MM.1S (cell line): ENCODE measurements around the gene RPS6KA4.

ENCODE experiments used
- DNase-seq: peaks from one replicate; pipeline ENCODE4 v3.0.0-alpha.2; 2015
- H2AFZ ChIP-seq: fragments of 300-600 bp; sonication (generic); 2 replicates; pipeline ENCODE4 v1.6.0; 2016; ENCODE audit warnings: antibody characterized with exemption, low read length
- H3F3A ChIP-seq: fragments of 300-600 bp; sonication (generic); 2 replicates; pipeline ENCODE4 v1.6.1; 2016; ENCODE audit warnings: mild to moderate bottlenecking, antibody characterized with exemption, low read length, moderate library complexity, mixed read lengths; ENCODE audit not compliant: insufficient read depth
- H3K27ac ChIP-seq: fragments of 300-600 bp; sonication (generic); 2 replicates; pipeline ENCODE4 v1.5.1; 2016; ENCODE audit warnings: mild to moderate bottlenecking, low read length
- H3K27me3 ChIP-seq: fragments of 300-600 bp; sonication (generic); replicated peaks from 2 replicates; pipeline ENCODE4 v1.6.0; 2016; ENCODE audit warnings: low read length; ENCODE audit not compliant: insufficient read depth
- H3K36me3 ChIP-seq: fragments of 300-600 bp; sonication (generic); replicated peaks from 2 replicates; pipeline ENCODE4 v1.6.1; 2016; ENCODE audit warnings: mild to moderate bottlenecking, low read length, mixed read lengths; ENCODE audit not compliant: insufficient read depth
- H3K4me1 ChIP-seq: fragments of 300-600 bp; sonication (generic); 2 replicates; pipeline ENCODE4 v1.6.1; 2016; ENCODE audit warnings: low read length, mixed read lengths
- H3K4me2 ChIP-seq: fragments of 300-600 bp; sonication (generic); 2 replicates; pipeline ENCODE4 v1.6.0; 2016; ENCODE audit warnings: low read depth, low read length
- H3K4me3 ChIP-seq: fragments of 300-600 bp; sonication (generic); 2 replicates; pipeline ENCODE4 v1.5.1; 2016; ENCODE audit warnings: low read length, mixed read lengths
- H3K79me2 ChIP-seq: fragments of 300-600 bp; sonication (generic); 2 replicates; pipeline ENCODE4 v1.6.1; 2016; ENCODE audit warnings: mixed run types, low read length, mixed read lengths
- H3K9ac ChIP-seq: fragments of 300-600 bp; sonication (generic); 2 replicates; pipeline ENCODE4 v1.6.1; 2016; ENCODE audit warnings: low read length, mixed read lengths
- H3K9me2 ChIP-seq: fragments of 300-600 bp; sonication (generic); replicated peaks from 2 replicates; pipeline ENCODE4 v1.6.1; 2016; ENCODE audit warnings: mild to moderate bottlenecking, low read length, mixed read lengths; ENCODE audit not compliant: insufficient read depth
- H3K9me3 ChIP-seq: fragments of 300-600 bp; sonication (generic); replicated peaks from 2 replicates; pipeline ENCODE4 v1.6.1; 2016; ENCODE audit warnings: mild to moderate bottlenecking, low read length, mixed read lengths; ENCODE audit not compliant: insufficient read depth
- H4K20me1 ChIP-seq: fragments of 300-600 bp; sonication (generic); 2 replicates; pipeline ENCODE4 v1.6.1; 2016; ENCODE audit warnings: mild to moderate bottlenecking, low read length, moderate library complexity, mixed read lengths; ENCODE audit not compliant: insufficient read depth
- EZH2 ChIP-seq: fragments of 300-600 bp; sonication (generic); optimal IDR thresholded peaks from 2 replicates; pipeline ENCODE3; 2017; ENCODE audit warnings: low read depth, mild to moderate bottlenecking, antibody characterized with exemption, low read length, mixed read lengths
- EZH2phosphoT487 ChIP-seq: fragments of 300-600 bp; sonication (generic); IDR thresholded peaks from 2 replicates; pipeline ENCODE4 v1.6.1; 2018; ENCODE audit warnings: antibody characterized with exemption, low read length
- TF ChIP-seq, protein P1 (sequence below): fragments of 300-600 bp; sonication (generic); IDR thresholded peaks from 2 replicates; pipeline ENCODE4 v1.5.1; 2016; ENCODE audit warnings: antibody characterized with exemption, low read length, mixed read lengths

RPS6KA4 gene

GRCh38 chr11:64343767-64344559 lies 15.0 kb upstream of the RPS6KA4 start:
- Histone ChIP-seq H4K20me1 (no peaks in the 10 kb centered on the region), H3K9me3 (no peaks in the 10 kb centered on the region), H3K36me3 (no peaks in the 10 kb centered on the region), H3K9me2 (no peaks in the 10 kb centered on the region), H2AFZ (no peak overlapping the region), H3K9ac (no peak overlapping the region), H3K79me2 (peaks cover 39% of the 10 kb centered on the region), H3F3A (peaks cover 9% of the 10 kb centered on the region), H3K27me3 (no peaks in the 10 kb centered on the region), H3K4me2 (no peak overlapping the region), H3K4me1 (peaks cover 7% of the 10 kb centered on the region), H3K4me3 (no peak overlapping the region), H3K27ac (no peak overlapping the region)
- DNase-seq: no peak
- TF ChIP-seq EZH2phosphoT487 (no peak), EZH2 (no peak)
- TF ChIP-seq, protein P1, sequence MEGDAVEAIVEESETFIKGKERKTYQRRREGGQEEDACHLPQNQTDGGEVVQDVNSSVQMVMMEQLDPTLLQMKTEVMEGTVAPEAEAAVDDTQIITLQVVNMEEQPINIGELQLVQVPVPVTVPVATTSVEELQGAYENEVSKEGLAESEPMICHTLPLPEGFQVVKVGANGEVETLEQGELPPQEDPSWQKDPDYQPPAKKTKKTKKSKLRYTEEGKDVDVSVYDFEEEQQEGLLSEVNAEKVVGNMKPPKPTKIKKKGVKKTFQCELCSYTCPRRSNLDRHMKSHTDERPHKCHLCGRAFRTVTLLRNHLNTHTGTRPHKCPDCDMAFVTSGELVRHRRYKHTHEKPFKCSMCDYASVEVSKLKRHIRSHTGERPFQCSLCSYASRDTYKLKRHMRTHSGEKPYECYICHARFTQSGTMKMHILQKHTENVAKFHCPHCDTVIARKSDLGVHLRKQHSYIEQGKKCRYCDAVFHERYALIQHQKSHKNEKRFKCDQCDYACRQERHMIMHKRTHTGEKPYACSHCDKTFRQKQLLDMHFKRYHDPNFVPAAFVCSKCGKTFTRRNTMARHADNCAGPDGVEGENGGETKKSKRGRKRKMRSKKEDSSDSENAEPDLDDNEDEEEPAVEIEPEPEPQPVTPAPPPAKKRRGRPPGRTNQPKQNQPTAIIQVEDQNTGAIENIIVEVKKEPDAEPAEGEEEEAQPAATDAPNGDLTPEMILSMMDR: no peak

DNA sequence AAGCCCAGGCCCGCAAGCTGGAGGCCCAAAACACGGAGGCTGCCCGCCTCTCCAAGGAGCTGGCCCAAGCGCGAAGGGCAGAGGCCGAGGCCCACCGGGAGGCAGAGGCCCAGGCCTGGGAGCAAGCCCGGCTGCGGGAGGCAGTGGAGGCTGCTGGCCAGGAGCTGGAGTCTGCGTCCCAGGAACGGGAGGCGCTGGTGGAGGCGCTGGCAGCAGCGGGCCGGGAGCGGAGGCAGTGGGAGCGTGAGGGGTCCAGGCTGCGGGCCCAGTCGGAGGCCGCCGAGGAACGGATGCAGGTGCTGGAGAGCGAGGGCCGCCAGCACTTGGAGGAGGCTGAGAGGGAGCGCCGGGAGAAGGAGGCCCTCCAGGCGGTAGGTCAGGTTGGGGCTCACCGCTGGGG lies 14.2 kb upstream of the RPS6KA4 start:
- Histone ChIP-seq H3K4me1 (peaks cover 7% of the 10 kb centered on the region), H3K27ac (no peak overlapping the region)

DNA sequence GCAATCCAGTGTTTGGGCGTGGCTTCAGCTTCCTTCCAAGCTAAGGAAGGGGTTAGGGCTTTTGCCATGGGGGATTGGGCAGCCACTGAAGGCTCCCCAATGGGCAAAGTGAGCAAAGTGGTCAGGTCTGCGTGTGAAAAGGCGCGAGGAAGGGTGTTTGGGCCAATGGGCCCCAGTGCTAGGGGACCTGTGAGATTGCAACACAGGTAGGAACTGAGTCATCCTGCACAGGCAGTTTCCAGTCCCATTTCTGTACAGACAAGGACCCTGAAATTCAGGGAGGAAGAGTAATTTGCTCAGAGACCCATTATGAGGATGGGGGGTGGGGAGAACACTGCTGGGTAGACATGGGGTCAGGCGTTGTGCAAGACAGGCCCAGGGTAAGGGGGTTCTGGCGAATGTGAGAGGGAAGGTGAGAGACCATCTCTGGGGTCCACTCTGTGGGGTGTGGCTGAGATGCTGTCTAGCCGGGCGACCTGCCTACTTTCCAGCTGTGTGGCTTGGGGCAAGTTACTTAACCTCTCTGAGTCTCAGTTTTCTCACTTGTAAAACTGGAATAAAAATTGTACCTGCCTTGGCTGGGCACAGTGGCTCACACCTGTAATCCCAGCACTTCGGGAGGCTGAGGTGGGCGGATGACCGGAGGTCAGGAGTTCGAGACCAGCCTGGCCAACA lies 11.6 kb upstream of the RPS6KA4 start:
- Histone ChIP-seq H3K9me3 (no peaks in the 10 kb centered on the region), H4K20me1 (no peaks in the 10 kb centered on the region), H3K27me3 (no peaks in the 10 kb centered on the region), H3K4me3 (no peak overlapping the region), H3K79me2 (peaks cover 12% of the 10 kb centered on the region; the same call in 1 of the 2 replicates), H3K9me2 (no peaks in the 10 kb centered on the region), H3K4me2 (no peak overlapping the region), H3K36me3 (no peaks in the 10 kb centered on the region), H3F3A (0 out of 2 replicates have a peak, but pooled peaks cover 1% of the 10 kb centered on the region), H3K27ac (no peak overlapping the region), H3K4me1 (no peaks in the 10 kb centered on the region), H3K9ac (no peak overlapping the region), H2AFZ (no peak overlapping the region)
- TF ChIP-seq EZH2 (no peak), EZH2phosphoT487 (no peak)
- TF ChIP-seq, protein P1: no peak
- no peak for DNase-seq

More for the DNA sequence above, 14.2 kb upstream of the RPS6KA4 start:
- Histone ChIP-seq H3K27me3 (no peaks in the 10 kb centered on the region), H3K79me2 (peaks cover 34% of the 10 kb centered on the region), H2AFZ (no peak overlapping the region), H3K4me3 (no peak overlapping the region), H3K9ac (no peak overlapping the region), H4K20me1 (no peaks in the 10 kb centered on the region), H3K4me2 (no peak overlapping the region), H3F3A (peaks cover 4% of the 10 kb centered on the region), H3K9me2 (no peaks in the 10 kb centered on the region), H3K36me3 (no peaks in the 10 kb centered on the region), H3K9me3 (no peaks in the 10 kb centered on the region)
- no peak for TF ChIP-seq EZH2
- TF ChIP-seq, protein P1: no peak
- TF ChIP-seq EZH2phosphoT487: no peak
- DNase-seq: no peak
